Gastrocnemius medialis (tissue), 4 donors: Measurements from ENCODE around the gene LAMA3.

ENCODE experiments used
- POLR2A ChIP-seq, 2 donors: fragments of 450-650 bp; IDR thresholded peaks; one replicate each; pipeline ENCODE4 v1.6.1; 2017; ENCODE audit warnings: antibody characterized with exemption in 2 of 2, mild to moderate bottlenecking in 2 of 2, moderate library complexity in 2 of 2
- TF ChIP-seq, protein P1 (sequence below), 5 experiments: fragments of 450-650 bp in 3 of 5; fragments of 200-600 bp in 2 of 5; sonication (generic) in 2 of 5; IDR thresholded peaks in 4 of 5; conservative IDR thresholded peaks in 1 of 5; 1 replicate in 4 of 5; 2 replicates in 1 of 5; pipeline ENCODE4 v1.5.1; 2016 to 2019; ENCODE audit warnings: antibody characterized with exemption in 5 of 5, mild to moderate bottlenecking in 3 of 5, moderate library complexity in 3 of 5

- TF ChIP-seq, protein P1, sequence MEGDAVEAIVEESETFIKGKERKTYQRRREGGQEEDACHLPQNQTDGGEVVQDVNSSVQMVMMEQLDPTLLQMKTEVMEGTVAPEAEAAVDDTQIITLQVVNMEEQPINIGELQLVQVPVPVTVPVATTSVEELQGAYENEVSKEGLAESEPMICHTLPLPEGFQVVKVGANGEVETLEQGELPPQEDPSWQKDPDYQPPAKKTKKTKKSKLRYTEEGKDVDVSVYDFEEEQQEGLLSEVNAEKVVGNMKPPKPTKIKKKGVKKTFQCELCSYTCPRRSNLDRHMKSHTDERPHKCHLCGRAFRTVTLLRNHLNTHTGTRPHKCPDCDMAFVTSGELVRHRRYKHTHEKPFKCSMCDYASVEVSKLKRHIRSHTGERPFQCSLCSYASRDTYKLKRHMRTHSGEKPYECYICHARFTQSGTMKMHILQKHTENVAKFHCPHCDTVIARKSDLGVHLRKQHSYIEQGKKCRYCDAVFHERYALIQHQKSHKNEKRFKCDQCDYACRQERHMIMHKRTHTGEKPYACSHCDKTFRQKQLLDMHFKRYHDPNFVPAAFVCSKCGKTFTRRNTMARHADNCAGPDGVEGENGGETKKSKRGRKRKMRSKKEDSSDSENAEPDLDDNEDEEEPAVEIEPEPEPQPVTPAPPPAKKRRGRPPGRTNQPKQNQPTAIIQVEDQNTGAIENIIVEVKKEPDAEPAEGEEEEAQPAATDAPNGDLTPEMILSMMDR (IDR thresholded peaks at IDR 0.05 in 4 of 5, conservative IDR thresholded peaks at IDR 0.05 in 1 of 5), result no peak
- no peak for TF ChIP-seq POLR2A (IDR thresholded peaks at IDR 0.05)
These were observed 245.0 kb downstream of the LAMA3 start for GRCh38 chr18:23934252-23934651.
